Measurements from ENCODE around the gene RXRA.

The RXRA gene

DNA sequence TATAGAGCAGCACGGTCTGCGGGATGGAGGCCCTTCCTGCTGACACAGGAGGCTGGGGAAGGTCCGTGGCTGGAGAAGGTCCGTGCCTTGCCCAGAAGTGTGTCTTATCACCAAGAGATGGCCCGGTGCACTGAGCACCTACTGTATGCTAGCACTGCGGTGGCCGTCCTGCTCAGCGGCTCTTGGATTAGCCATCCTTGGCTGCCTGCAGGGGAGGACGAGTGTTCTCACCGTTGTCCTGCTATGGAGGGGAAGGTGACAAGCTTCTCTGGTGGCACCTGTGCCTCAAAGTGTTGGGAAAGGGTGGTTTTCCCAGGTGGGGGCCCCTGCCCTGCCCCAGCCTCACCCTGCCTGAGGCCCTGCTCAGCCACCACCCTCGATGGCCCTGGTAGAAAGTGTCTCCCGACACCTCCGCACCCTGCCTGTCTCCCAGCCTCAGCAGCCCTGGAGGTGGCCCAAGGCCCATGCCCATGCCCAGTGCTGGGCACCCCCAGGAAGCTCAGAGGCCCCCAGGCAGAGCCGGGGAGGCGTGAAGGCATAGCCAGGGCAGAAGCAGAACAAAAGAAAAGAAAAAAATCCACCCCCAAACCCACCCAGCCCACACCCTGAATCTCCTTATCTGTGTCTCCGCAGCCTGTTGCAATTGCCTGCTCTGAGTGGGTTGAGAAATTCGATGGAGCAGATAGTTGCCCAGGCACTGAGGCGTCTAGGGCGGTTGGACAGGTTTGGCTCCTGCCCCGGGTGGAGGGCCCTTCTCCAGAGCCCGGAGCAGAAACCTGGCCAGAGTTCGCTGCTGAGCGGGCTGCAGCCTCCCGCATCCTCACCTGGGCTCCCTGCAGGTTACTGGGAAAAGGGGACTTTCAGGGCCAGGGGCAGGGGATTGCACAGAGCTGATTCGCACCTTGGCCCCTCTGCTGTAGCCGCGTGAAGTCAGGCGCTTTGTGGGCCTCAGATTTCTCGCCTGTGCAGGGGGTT is 30.5 kb downstream of the RXRA start:
- no peak for TF ChIP-seq ZNF843 (tag by site-specific recombination; IDR thresholded peaks at IDR 0.05)
- TF ChIP-seq OVOL3 (tag by site-specific recombination; IDR thresholded peaks at IDR 0.05), result no peak
- 0 out of 2 replicates have a peak, but pooled peaks have one; percentile 36 for TF ChIP-seq ZBTB17 (tag by site-specific recombination; IDR thresholded peaks at IDR 0.05)
- TF ChIP-seq KLF1 (tag by site-specific recombination; IDR thresholded peaks at IDR 0.05), result peak; percentile 79
- TF ChIP-seq ZFHX2 (tag by site-specific recombination; conservative IDR thresholded peaks at IDR 0.05), result peak; percentile 91
- no peak for TF ChIP-seq GLI2 (tag by site-specific recombination; IDR thresholded peaks at IDR 0.05; ENCODE audit: borderline replicate concordance, low read depth)
- TF ChIP-seq ZBTB26 (tag by site-specific recombination; optimal IDR thresholded peaks at IDR 0.05), result no peak
- no peak for TF ChIP-seq BCL6B (tag by site-specific recombination; IDR thresholded peaks at IDR 0.05)
- peak; percentile 60; the same call in 1 of the 2 replicates for TF ChIP-seq ZNF664 (tag by site-specific recombination; IDR thresholded peaks at IDR 0.05)
- TF ChIP-seq ZNF16 (tag by site-specific recombination; IDR thresholded peaks at IDR 0.05; ENCODE audit: low read depth), result no peak
- TF ChIP-seq SCRT2 (tag by site-specific recombination; IDR thresholded peaks at IDR 0.05), result peak; percentile 56
- TF ChIP-seq ZNF549 (tag by site-specific recombination; IDR thresholded peaks at IDR 0.05), result no peak
- no peak for TF ChIP-seq ZBTB49 (tag by site-specific recombination; IDR thresholded peaks at IDR 0.05; ENCODE audit: low read depth)
- TF ChIP-seq GLIS1 (tag by site-specific recombination; IDR thresholded peaks at IDR 0.05), result peak; percentile 38; the same call in 1 of the 2 replicates
- peak; percentile 94 for TF ChIP-seq EGR2 (tag by site-specific recombination; IDR thresholded peaks at IDR 0.05; ENCODE audit: low read depth)
- no peak for TF ChIP-seq FEZF1 (tag by site-specific recombination; IDR thresholded peaks at IDR 0.05)
- no peak for TF ChIP-seq SCRT1 (tag by site-specific recombination; IDR thresholded peaks at IDR 0.05; ENCODE audit: borderline replicate concordance)
- TF ChIP-seq ZNF530 (tag by site-specific recombination; IDR thresholded peaks at IDR 0.05; ENCODE audit: low read depth), result no peak
- ChIA-PET POLR2A (no interaction called here), CTCF (interaction anchor here (0.6 to 1.3 kb wide), 3 partner anchors 9 to 724 kb away, joined by 3 read pairs; no protein-coding TSS in a partner anchor)
- H3K4me3 ChIP-seq (ENCODE audit: low read depth, low read length), result no peak overlapping the region
- H3K27ac ChIP-seq (ENCODE audit: extremely low read depth, low read depth, low read length), result no peak overlapping the region
- no peaks in the 10 kb centered on the region for H3K36me3 ChIP-seq (ENCODE audit: control insufficient read depth in 2 of 2, insufficient read depth in 1 of 2, low read length in 2 of 2)
- H3K4me1 ChIP-seq (ENCODE audit: control insufficient read depth, insufficient read depth, low read length), result no peaks in the 10 kb centered on the region; the same call in 1 of the 2 replicates
- no peaks in the 10 kb centered on the region for H3K9me3 ChIP-seq (ENCODE audit: control insufficient read depth, insufficient read depth, low read depth, low read length)

GRCh38 chr9:134357631-134358025 is 31.4 kb downstream of the RXRA start:
- ChIA-PET CTCF (no interaction called here), POLR2A (no interaction called here)
- H3K4me3 ChIP-seq (ENCODE audit: low read depth, low read length), result no peak overlapping the region
- no peaks in the 10 kb centered on the region for H3K36me3 ChIP-seq (ENCODE audit: control insufficient read depth in 2 of 2, insufficient read depth in 1 of 2, low read length in 2 of 2)
- H3K4me1 ChIP-seq (ENCODE audit: control insufficient read depth, insufficient read depth, low read length), result no peaks in the 10 kb centered on the region; the same call in 1 of the 2 replicates
- no peak overlapping the region for H3K27ac ChIP-seq (ENCODE audit: extremely low read depth, low read depth, low read length)
- no peaks in the 10 kb centered on the region for H3K9me3 ChIP-seq (ENCODE audit: control insufficient read depth, insufficient read depth, low read depth, low read length)
- TF ChIP-seq ZNF792 (tag by site-specific recombination; IDR thresholded peaks at IDR 0.05) (no peak), ZBTB48 (tag by site-specific recombination; IDR thresholded peaks at IDR 0.05) (no peak), ZBTB10 (tag by site-specific recombination; IDR thresholded peaks at IDR 0.05) (no peak), ZNF791 (tag by site-specific recombination; IDR thresholded peaks at IDR 0.05) (no peak), ZNF521 (tag by site-specific recombination; IDR thresholded peaks at IDR 0.05) (no peak), ZNF398 (tag by site-specific recombination; IDR thresholded peaks at IDR 0.05) (no peak), ZNF707 (tag by site-specific recombination; IDR thresholded peaks at IDR 0.05) (no peak), FEZF1 (tag by site-specific recombination; IDR thresholded peaks at IDR 0.05) (no peak)

Data from HEK293 (cell line).